ENCODE data around the gene CLNS1A.
"Not testable (repeated sequence)": the region's sequence is repeated elsewhere in the genome, so short reads cannot be mapped to it uniquely, and the experiment has no call there.

Gene CLNS1A

GRCh38 chr11:77619576-77620198, 17.9 kb downstream of the CLNS1A start:
- DNase-seq (ENCODE audit: low read depth in 2 of 2): no peak

- no peak for DNase-seq (ENCODE audit: low read depth in 2 of 2)
Observed at GRCh38 chr11:77617892-77618291, 19.7 kb downstream of the CLNS1A start.

- DNase-seq (ENCODE audit: low read depth in 2 of 2): no peak
Observed at GRCh38 chr11:77611921-77612320, 25.7 kb downstream of the CLNS1A start.

GRCh38 chr11:77609234-77609633, 28.4 kb downstream of the CLNS1A start:
- DNase-seq (ENCODE audit: low read depth in 2 of 2): no peak

GRCh38 chr11:77604281-77604680, 33.3 kb downstream of the CLNS1A start:
- no peak for DNase-seq (ENCODE audit: low read depth in 2 of 2)

GRCh38 chr11:77602381-77603088, 35.1 kb downstream of the CLNS1A start:
- no peak for DNase-seq (ENCODE audit: low read depth in 2 of 2)

- DNase-seq (ENCODE audit: low read depth in 2 of 2): no peak
Observed at GRCh38 chr11:77598195-77598594, 39.4 kb downstream of the CLNS1A start.

GRCh38 chr11:77596626-77597025, 41.0 kb downstream of the CLNS1A start:
- DNase-seq (ENCODE audit: low read depth in 2 of 2): no peak

GRCh38 chr11:77593883-77594282, 43.7 kb downstream of the CLNS1A start:
- DNase-seq (ENCODE audit: low read depth in 2 of 2): no peak

GRCh38 chr11:77592727-77593126, 44.9 kb downstream of the CLNS1A start:
- no peak for DNase-seq (ENCODE audit: low read depth in 2 of 2)

- DNase-seq (ENCODE audit: low read depth in 2 of 2): no peak
Observed at GRCh38 chr11:77590194-77590782, 47.3 kb downstream of the CLNS1A start.

GRCh38 chr11:77589521-77590193, 47.9 kb downstream of the CLNS1A start, which contains the start of gene AQP11:
TSS of gene AQP11 (plus strand) at chr11:77589953. CDS start at chr11:77589993, 40 bp downstream.
- peak in 1 of 2 donors; percentile 6 for DNase-seq (ENCODE audit: low read depth in 2 of 2)

GRCh38 chr11:77589181-77589520, 48.4 kb downstream of the CLNS1A start:
- DNase-seq (ENCODE audit: low read depth in 2 of 2): no peak

- no peak for DNase-seq (ENCODE audit: low read depth in 2 of 2)
Observed at GRCh38 chr11:77580712-77581337, 56.8 kb downstream of the CLNS1A start.

- DNase-seq (ENCODE audit: low read depth in 2 of 2): not testable (repeated sequence)
Observed at GRCh38 chr11:77575428-77575827, 62.2 kb downstream of the CLNS1A start.

GRCh38 chr11:77570896-77571295, 66.7 kb downstream of the CLNS1A start:
- DNase-seq (ENCODE audit: low read depth in 2 of 2): not testable (repeated sequence)

- DNase-seq (ENCODE audit: low read depth in 2 of 2): no peak
Observed at GRCh38 chr11:77569676-77570070, 67.9 kb downstream of the CLNS1A start.

GRCh38 chr11:77568916-77569675, 68.5 kb downstream of the CLNS1A start:
- DNase-seq (ENCODE audit: low read depth in 2 of 2): no peak

GRCh38 chr11:77568306-77568705, 69.3 kb downstream of the CLNS1A start:
- DNase-seq (ENCODE audit: low read depth in 2 of 2): no peak

Measured in activated CD8-positive, alpha-beta memory T cell treated with anti-CD3 and anti-CD28 coated beads for 4 hours (primary cell).